ENCODE data around the gene DRD1. TPM values are rescaled to one million over a fixed set of nuclear protein-coding genes. Genes with fewer than 3 reads are reported as not detected.
A peak's percentile ranks its signal among the peaks of the same experiment; 100 is the strongest.

DRD1 gene
- total RNA-seq, 1 donor from 2014 or later = 0.62 TPM

DNA sequence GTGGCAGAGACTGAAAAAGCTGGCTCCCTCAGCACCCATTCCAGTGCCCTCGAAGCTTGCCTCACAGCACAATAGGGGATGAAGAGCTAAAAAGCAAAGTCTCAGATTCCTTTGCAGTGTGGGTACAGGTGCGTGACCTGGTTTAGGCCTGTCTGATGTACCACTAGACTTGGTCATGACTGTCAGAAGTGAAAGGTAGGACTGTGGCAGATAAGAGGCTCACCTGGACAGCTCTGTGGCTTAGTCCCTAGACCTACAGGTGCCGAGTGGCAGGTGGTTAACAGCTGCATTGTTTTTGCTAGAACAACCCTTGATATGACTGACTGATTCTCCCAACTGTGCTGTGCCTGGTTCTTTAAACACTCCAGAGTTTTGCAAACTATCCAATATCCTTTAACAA, 19.7 kb upstream of the DRD1 start:
- intact Hi-C loops (cut with DNase I) = no loop called here
- no peak for DNase-seq
- TF ChIP-seq, protein P1, sequence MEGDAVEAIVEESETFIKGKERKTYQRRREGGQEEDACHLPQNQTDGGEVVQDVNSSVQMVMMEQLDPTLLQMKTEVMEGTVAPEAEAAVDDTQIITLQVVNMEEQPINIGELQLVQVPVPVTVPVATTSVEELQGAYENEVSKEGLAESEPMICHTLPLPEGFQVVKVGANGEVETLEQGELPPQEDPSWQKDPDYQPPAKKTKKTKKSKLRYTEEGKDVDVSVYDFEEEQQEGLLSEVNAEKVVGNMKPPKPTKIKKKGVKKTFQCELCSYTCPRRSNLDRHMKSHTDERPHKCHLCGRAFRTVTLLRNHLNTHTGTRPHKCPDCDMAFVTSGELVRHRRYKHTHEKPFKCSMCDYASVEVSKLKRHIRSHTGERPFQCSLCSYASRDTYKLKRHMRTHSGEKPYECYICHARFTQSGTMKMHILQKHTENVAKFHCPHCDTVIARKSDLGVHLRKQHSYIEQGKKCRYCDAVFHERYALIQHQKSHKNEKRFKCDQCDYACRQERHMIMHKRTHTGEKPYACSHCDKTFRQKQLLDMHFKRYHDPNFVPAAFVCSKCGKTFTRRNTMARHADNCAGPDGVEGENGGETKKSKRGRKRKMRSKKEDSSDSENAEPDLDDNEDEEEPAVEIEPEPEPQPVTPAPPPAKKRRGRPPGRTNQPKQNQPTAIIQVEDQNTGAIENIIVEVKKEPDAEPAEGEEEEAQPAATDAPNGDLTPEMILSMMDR (IDR thresholded peaks at IDR 0.05) = no peak

DNA sequence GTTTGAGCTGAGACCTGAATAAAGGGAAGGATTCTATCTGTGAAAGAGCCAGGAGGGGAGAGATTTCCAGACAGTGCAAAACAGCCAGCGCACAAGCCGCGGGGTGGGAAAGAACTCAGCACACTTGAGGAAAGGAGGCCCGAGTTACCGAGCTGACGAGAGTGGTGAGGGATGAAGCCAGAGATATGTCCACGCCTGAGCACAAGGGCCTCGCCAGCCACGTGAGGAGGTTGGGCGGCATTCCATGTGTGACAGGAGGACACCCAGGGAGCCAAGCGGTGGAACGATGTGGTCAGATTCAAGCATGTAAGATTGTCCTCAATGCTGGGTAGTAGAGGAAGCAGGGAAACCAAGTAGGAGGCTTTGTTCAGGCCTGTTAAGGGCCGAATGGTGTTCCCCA, 17.4 kb upstream of the DRD1 start:
- no peak for ATAC-seq
- intact Hi-C loops (cut with DNase I) = no loop called here

More for the DNA sequence above, 19.7 kb upstream of the DRD1 start:
- H3K27me3 ChIP-seq (ENCODE audit: low read depth) = no peaks in the 10 kb centered on the region
- no peak overlapping the region for H3K4me3 ChIP-seq
- no peak for ATAC-seq
- H3K4me1 ChIP-seq = no peaks in the 10 kb centered on the region
- H3K36me3 ChIP-seq = no peaks in the 10 kb centered on the region
- H3K27ac ChIP-seq = no peak overlapping the region
- H3K9me3 ChIP-seq = no peaks in the 10 kb centered on the region

DNA sequence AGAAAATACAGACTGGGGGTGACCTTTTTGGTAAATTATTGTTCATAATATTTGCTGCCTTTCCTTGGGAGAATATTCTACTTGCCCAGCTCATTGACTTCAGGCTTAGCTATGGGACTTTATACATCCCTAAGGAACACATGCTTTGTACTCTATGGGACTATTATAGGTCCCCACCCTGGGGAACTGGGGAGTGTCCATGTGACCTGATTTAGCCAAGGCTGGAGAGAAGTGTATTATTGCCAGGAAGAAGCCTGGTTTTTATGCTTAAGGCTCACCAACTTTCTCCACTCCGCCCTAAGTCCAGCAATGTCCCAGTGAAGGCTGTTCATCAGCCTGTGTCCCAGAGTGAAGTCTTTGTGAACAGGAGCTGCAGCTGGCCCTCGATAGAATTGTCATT, 16.6 kb upstream of the DRD1 start:
- no peaks in the 10 kb centered on the region for H3K9me3 ChIP-seq
- H3K27ac ChIP-seq = no peak overlapping the region
- DNase-seq (no peak), ATAC-seq (no peak)
- no peaks in the 10 kb centered on the region for H3K27me3 ChIP-seq (ENCODE audit: low read depth)
- H3K36me3 ChIP-seq = no peaks in the 10 kb centered on the region
- no peak overlapping the region for H3K4me3 ChIP-seq
- intact Hi-C loops (cut with DNase I) = no loop called here
- H3K4me1 ChIP-seq = no peaks in the 10 kb centered on the region
- TF ChIP-seq, protein P1 (IDR thresholded peaks at IDR 0.05) = no peak

More for the DNA sequence above, 17.4 kb upstream of the DRD1 start:
- Histone ChIP-seq H3K27ac (no peak overlapping the region), H3K4me1 (no peaks in the 10 kb centered on the region), H3K27me3 (ENCODE audit: low read depth) (no peaks in the 10 kb centered on the region), H3K4me3 (no peak overlapping the region), H3K36me3 (no peaks in the 10 kb centered on the region), H3K9me3 (no peaks in the 10 kb centered on the region)
- no peak for DNase-seq
- TF ChIP-seq, protein P1 (IDR thresholded peaks at IDR 0.05) = no peak

DNA sequence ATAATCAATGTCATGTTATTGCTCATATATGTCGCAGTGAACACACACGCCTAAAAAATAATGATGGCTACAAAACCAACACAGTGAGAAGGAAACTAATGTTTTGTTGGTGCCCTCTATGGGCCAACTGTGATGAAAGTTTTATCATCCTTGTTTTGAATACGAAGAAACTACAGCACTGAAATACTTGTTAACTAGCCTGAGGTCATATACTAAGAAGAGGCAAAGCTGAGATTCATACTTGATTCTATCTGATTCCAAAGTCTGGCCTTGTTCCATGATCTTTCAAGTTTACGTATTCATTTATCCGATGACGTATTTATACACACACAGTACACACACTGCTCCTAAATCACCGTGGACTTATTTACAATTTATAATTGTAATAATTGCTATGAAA, 16.1 kb upstream of the DRD1 start:
- H3K27ac ChIP-seq = no peak overlapping the region
- ATAC-seq (no peak), DNase-seq (no peak)
- intact Hi-C loops (cut with DNase I) = no loop called here
- H3K9me3 ChIP-seq = no peaks in the 10 kb centered on the region
- no peaks in the 10 kb centered on the region for H3K27me3 ChIP-seq (ENCODE audit: low read depth)
- H3K4me1 ChIP-seq = no peaks in the 10 kb centered on the region
- no peak overlapping the region for H3K4me3 ChIP-seq
- TF ChIP-seq, protein P1 (IDR thresholded peaks at IDR 0.05) = peak; percentile 26
- H3K36me3 ChIP-seq = no peaks in the 10 kb centered on the region

DNA sequence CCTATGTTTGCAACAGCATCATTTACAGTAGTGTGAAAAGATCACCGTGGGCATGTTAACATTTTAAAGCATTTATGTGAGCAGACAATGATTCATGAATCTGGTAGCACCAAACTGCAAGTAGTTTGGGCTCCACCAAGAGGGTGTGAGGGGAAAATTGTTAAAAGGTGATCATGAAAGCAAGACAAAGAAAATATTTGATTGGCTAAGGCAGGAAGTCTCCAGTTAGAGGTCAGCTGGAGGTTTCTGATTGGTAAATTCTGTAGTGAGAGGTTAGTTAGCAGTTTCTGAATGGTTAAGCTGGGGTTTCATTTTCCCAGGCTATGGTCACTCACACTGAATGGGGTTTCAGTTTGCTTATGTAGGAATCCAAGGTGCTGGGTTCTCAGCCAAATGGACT, 13.5 kb upstream of the DRD1 start:
- H3K4me3 ChIP-seq = no peak overlapping the region
- no peaks in the 10 kb centered on the region for H3K36me3 ChIP-seq
- no peaks in the 10 kb centered on the region for H3K9me3 ChIP-seq
- H3K4me1 ChIP-seq = no peaks in the 10 kb centered on the region
- intact Hi-C loops (cut with DNase I) = loop anchor here (10.0 kb wide), 1 partner anchor 513 kb away; no protein-coding TSS in a partner anchor
- no peak overlapping the region for H3K27ac ChIP-seq
- TF ChIP-seq, protein P1 (IDR thresholded peaks at IDR 0.05) = no peak
- ATAC-seq (no peak), DNase-seq (no peak)
- peaks cover 4% of the 10 kb centered on the region for H3K27me3 ChIP-seq (ENCODE audit: low read depth)

Measured in lower lobe of right lung (tissue), 2 donors.